Muscle layer of colon (tissue), 2 donors: ENCODE measurements around the gene HAPLN3.

ENCODE experiments used
- H3K27ac ChIP-seq: one replicate; pipeline ENCODE4 v1.7.0; 2013; ENCODE audit warnings: low read depth, mild to moderate bottlenecking, low read length, moderate library complexity
- H3K27me3 ChIP-seq, 2 donors: one replicate each; pipeline ENCODE4 v1.7.0; 2013; ENCODE audit warnings: low read length in 2 of 2, mild to moderate bottlenecking in 2 of 2; ENCODE audit not compliant: insufficient read depth in 2 of 2, control insufficient read depth in 1 of 2
- H3K36me3 ChIP-seq: one replicate; pipeline ENCODE4 v1.7.0; 2013; ENCODE audit warnings: mild to moderate bottlenecking, low read length; ENCODE audit not compliant: insufficient read depth
- H3K4me1 ChIP-seq: one replicate; pipeline ENCODE4 v1.7.0; 2013; ENCODE audit warnings: mild to moderate bottlenecking, low read length; ENCODE audit not compliant: insufficient read depth
- H3K4me3 ChIP-seq, 2 donors: one replicate each; pipeline ENCODE4 v1.7.0; 2013; ENCODE audit warnings: low read length in 2 of 2, low read depth in 1 of 2, mild to moderate bottlenecking in 1 of 2, moderate library complexity in 1 of 2
- H3K9ac ChIP-seq: one replicate; pipeline ENCODE4 v1.7.0; 2013; ENCODE audit warnings: low read length
- H3K9me3 ChIP-seq: one replicate; pipeline ENCODE4 v1.7.0; 2013; ENCODE audit warnings: mild to moderate bottlenecking, low read length
- donor health status: abdominal sarcoma.
- donor health status: Adenocarcinoma of cecum.

Gene HAPLN3

DNA sequence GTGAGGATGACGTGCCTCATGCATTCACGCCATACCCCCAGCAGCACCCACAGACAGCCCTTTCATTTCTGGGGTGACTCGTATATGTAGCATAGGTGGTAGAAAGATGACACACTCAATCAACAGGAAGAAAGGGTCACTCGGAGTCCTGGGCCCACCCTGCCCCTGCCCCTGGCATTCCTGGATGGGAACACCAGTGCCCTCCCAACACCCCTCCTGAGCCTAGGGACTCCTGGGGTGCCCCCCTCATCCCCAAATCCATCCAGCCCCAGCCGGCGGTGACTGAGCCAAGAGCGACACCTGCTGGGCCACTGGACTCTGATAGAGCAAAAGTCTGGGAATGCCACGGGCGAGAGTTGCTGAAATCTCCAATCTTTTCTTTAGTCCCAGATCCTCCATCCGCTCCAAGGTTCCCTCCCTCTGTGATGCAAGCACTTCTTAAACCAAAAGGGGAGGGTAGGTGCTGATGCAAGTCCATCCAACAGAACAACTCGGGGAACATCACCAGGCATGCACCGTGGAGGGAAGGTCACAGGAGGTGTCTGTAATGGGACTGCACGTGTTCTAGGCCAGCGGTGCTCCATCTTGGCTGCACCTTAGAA, 61.0 kb downstream of the HAPLN3 start:
- Histone ChIP-seq H3K27me3 (no peaks in the 10 kb centered on the region), H3K9me3 (no peaks in the 10 kb centered on the region), H3K36me3 (no peaks in the 10 kb centered on the region), H3K27ac (no peak overlapping the region), H3K4me1 (no peaks in the 10 kb centered on the region), H3K9ac (no peak overlapping the region), H3K4me3 (no peak overlapping the region)

DNA sequence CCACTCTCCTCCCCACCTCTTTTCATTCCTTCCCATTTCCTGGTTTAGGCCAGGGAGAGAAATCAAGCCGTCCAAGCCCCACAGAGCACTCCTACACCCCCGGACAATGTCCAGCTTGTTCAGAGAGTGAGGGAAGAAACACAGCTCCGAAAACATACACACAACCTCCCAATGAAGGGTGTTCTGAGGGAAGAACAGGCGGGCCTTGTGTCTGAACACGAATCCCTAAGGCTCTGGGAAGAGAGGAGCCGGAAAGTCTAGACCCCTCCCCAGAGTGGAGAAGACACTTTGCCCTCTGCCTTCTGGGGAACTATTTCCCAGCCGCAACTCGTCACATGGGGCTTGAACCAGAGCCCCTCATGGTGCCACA, 61.6 kb downstream of the HAPLN3 start:
- Histone ChIP-seq H3K27me3 (no peaks in the 10 kb centered on the region), H3K4me3 (no peak overlapping the region), H3K4me1 (no peaks in the 10 kb centered on the region), H3K9ac (no peak overlapping the region), H3K27ac (no peak overlapping the region), H3K9me3 (no peaks in the 10 kb centered on the region), H3K36me3 (no peaks in the 10 kb centered on the region)

DNA sequence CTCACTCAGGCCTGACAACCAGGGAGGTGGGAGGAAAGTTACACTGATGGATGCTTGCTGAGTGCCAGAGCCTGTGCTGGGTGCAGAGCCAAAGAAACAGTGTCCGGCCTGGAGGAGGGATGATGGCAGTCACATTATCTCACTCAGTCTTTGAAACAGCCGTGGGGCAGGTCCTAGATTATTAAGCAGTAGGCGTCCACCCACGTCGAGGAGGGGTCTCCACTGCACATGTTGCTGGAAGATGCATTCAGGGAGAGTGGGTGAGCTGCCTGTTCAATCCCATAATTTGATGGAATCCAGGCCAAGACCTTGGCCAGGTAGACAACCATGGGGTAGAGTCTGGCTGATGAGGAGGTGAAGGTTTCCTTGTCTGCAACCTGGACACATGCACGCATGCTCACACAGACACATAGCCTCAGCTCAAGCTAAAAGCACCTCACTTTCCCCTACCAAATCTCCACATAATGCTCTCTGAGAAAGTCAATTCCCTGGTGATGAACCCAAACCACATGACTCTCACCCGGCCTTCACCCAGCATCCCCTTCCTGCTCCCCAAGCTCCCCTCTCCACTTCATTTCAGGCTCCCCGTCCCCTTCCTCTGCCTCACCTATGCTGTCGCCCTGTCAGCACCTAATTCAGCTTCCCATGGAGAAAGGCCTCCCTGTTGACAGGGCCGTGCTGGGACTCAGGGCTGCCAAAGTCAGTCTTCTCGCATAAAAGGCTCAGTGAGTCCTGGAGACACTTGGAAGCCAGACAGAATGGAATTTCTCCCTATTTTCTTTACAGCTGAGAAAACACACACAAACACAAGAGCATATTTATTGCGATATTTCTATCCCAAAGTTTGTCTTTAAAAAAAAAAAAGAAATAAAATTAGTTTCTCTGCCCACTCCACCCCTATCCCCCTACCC, 62.3 kb downstream of the HAPLN3 start:
- no peaks in the 10 kb centered on the region for H3K4me1 ChIP-seq
- no peaks in the 10 kb centered on the region for H3K27me3 ChIP-seq
- H3K4me3 ChIP-seq = no peak overlapping the region
- H3K36me3 ChIP-seq = no peaks in the 10 kb centered on the region
- H3K9ac ChIP-seq = no peak overlapping the region
- no peak overlapping the region for H3K27ac ChIP-seq
- H3K9me3 ChIP-seq = no peaks in the 10 kb centered on the region

DNA sequence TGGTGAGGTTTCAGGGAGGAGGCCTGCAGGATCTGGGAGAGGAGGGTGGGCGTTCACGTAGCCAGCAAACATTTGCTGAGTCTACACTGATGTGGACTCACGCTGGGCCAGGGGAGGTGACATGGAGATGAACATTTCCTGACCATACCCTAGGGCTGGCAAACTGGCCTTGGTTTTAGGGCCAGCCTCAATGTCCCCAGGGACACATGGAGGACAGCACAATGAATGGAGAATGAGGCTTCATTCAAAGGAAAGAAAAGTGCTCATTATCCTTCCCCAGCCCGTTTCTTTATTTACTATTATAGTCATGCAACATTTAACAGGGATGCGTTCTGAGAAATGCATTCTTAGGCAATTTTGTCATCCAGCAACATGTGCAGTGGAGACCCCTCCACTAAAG, 65.3 kb downstream of the HAPLN3 start:
- H3K27me3 ChIP-seq = no peaks in the 10 kb centered on the region
- no peaks in the 10 kb centered on the region for H3K4me1 ChIP-seq
- H3K9ac ChIP-seq = no peak overlapping the region
- no peak overlapping the region for H3K4me3 ChIP-seq
- H3K27ac ChIP-seq = no peak overlapping the region
- H3K9me3 ChIP-seq = no peaks in the 10 kb centered on the region
- no peaks in the 10 kb centered on the region for H3K36me3 ChIP-seq

DNA sequence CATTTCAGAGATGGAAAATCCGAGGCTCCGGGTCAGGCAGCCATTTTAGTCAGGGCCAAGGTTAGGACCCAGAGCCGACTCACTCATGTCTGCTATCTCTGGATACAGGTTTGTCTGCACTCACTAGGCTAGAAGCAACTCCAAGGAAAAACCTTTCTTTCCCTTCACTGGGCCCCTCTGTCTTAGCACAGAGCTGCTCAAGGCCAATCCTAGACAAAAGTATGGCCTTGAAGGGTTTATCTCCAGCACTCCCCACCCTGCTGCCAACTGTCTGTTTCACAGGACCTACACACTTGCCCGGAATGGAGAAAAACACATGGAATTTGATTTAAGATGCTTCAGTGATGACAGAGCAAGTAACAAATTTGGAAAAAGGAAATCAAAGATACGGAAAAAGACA, 66.6 kb downstream of the HAPLN3 start:
- no peaks in the 10 kb centered on the region for H3K4me1 ChIP-seq
- no peaks in the 10 kb centered on the region for H3K36me3 ChIP-seq
- no peaks in the 10 kb centered on the region for H3K9me3 ChIP-seq
- H3K9ac ChIP-seq = no peak overlapping the region
- H3K27ac ChIP-seq = no peak overlapping the region
- no peaks in the 10 kb centered on the region for H3K27me3 ChIP-seq
- H3K4me3 ChIP-seq = no peak overlapping the region
